Neutrophil (primary cell): ENCODE data around the gene ABR.
"Not testable (repeated sequence)": the region's sequence is repeated elsewhere in the genome, so short reads cannot be mapped to it uniquely, and the experiment has no call there.

Experiments
- H3K27ac ChIP-seq: fragments of 200-600 bp; sonication (generic); 2 replicates; pipeline ENCODE4 v1.5.1; 2016; ENCODE audit warnings: mild to moderate bottlenecking, moderate library complexity
- H3K27me3 ChIP-seq: fragments of 200-600 bp; sonication (generic); 2 replicates; pipeline ENCODE4 v1.6.0; 2016; ENCODE audit warnings: mild to moderate bottlenecking
- H3K36me3 ChIP-seq: fragments of 200-600 bp; sonication (generic); 2 replicates; pipeline ENCODE4 v1.5.1; 2017
- H3K4me1 ChIP-seq, 2 experiments: fragments of 200-600 bp in 1 of 2; sonication (generic) in 1 of 2; 1 replicate in 1 of 2; 2 replicates in 1 of 2; pipeline versions ENCODE4 v1.5.1 to v1.6.1; 2013 to 2016; ENCODE audit warnings: low read depth in 1 of 2, low read length in 1 of 2, mild to moderate bottlenecking in 1 of 2, moderate library complexity in 1 of 2; ENCODE audit not compliant: control insufficient read depth in 1 of 2, insufficient read depth in 1 of 2
- H3K4me3 ChIP-seq, 2 experiments: fragments of 200-600 bp in 1 of 2; sonication (generic) in 1 of 2; 1 replicate in 1 of 2; 2 replicates in 1 of 2; pipeline ENCODE4 v1.5.1; 2013 to 2016; ENCODE audit warnings: low read depth in 1 of 2, low read length in 1 of 2, mild to moderate bottlenecking in 1 of 2, moderate library complexity in 1 of 2
- H3K9me3 ChIP-seq: fragments of 200-600 bp; sonication (generic); 2 replicates; pipeline ENCODE4 v1.5.1; 2016
- TF ChIP-seq, protein P1 (sequence below): fragments of 200-600 bp; sonication (generic); IDR thresholded peaks from 2 replicates; pipeline ENCODE4 v1.5.1; 2016; ENCODE audit warnings: antibody characterized with exemption

ABR gene

DNA sequence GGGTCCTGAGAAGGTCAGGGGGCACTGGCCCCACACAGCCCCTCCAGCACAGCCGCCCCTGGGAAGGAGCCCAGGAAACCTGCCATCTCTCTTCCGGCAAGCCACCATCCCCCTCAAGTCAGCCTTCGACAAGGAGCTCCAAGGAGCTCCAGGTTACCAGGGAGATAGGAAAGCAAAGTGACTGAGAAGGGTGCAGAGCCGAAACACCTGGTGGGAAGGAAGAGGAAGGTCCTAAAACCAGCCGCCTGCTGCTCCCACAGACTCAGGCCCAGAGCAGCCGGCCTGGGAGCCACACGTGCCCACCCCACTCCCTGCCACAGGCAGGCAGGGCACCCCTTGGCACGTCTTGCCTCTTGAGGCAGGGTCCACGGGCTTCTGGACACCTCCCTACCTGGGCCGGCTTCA lies 102.2 kb downstream of the ABR start:
- no peak overlapping the region for H3K27ac ChIP-seq
- H3K4me1 ChIP-seq = peaks cover 4 to 11% of the 10 kb centered on the region in 2 experiments
- H3K4me3 ChIP-seq = no peak overlapping the region
- H3K27me3 ChIP-seq = no peaks in the 10 kb centered on the region
- no peaks in the 10 kb centered on the region for H3K9me3 ChIP-seq
- peaks cover 93% of the 10 kb centered on the region for H3K36me3 ChIP-seq
- TF ChIP-seq, protein P1, sequence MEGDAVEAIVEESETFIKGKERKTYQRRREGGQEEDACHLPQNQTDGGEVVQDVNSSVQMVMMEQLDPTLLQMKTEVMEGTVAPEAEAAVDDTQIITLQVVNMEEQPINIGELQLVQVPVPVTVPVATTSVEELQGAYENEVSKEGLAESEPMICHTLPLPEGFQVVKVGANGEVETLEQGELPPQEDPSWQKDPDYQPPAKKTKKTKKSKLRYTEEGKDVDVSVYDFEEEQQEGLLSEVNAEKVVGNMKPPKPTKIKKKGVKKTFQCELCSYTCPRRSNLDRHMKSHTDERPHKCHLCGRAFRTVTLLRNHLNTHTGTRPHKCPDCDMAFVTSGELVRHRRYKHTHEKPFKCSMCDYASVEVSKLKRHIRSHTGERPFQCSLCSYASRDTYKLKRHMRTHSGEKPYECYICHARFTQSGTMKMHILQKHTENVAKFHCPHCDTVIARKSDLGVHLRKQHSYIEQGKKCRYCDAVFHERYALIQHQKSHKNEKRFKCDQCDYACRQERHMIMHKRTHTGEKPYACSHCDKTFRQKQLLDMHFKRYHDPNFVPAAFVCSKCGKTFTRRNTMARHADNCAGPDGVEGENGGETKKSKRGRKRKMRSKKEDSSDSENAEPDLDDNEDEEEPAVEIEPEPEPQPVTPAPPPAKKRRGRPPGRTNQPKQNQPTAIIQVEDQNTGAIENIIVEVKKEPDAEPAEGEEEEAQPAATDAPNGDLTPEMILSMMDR = no peak

DNA sequence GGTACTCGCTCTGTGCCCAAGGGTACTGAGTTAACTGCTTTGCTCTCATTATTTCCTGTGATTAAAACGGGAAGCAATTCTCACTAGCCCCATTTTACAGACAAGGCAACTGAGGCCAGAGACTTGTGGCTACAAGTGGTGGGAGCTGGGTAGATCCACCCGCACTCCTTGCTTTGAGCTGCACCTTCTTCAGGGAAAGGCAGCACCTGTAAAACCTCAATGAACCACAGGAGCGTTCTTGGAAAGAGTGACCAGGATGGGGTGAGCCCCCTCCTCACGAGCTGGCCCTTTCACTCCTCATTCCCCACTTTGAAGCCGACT lies 102.8 kb downstream of the ABR start:
- no peaks in the 10 kb centered on the region for H3K9me3 ChIP-seq
- TF ChIP-seq, protein P1 = no peak
- H3K27me3 ChIP-seq = no peaks in the 10 kb centered on the region
- no peak overlapping the region for H3K27ac ChIP-seq
- H3K36me3 ChIP-seq = peaks cover 93% of the 10 kb centered on the region
- peaks cover 4 to 11% of the 10 kb centered on the region in 2 experiments for H3K4me1 ChIP-seq
- no peak overlapping the region for H3K4me3 ChIP-seq

- Histone ChIP-seq H3K4me3 (no peak overlapping the region), H3K9me3 (no peaks in the 10 kb centered on the region), H3K4me1 (peaks cover 4 to 11% of the 10 kb centered on the region in 2 experiments), H3K27ac (no peak overlapping the region), H3K27me3 (no peaks in the 10 kb centered on the region), H3K36me3 (peaks cover 93% of the 10 kb centered on the region)
- TF ChIP-seq, protein P1 = no peak
These were observed 103.3 kb downstream of the ABR start for GRCh38 chr17:1076299-1076981.

- Histone ChIP-seq H3K27me3 (no peaks in the 10 kb centered on the region), H3K36me3 (peaks cover 93% of the 10 kb centered on the region), H3K27ac (no peak overlapping the region), H3K4me3 (no peak overlapping the region), H3K9me3 (no peaks in the 10 kb centered on the region), H3K4me1 (peaks cover 0 to under 1% of the 10 kb centered on the region in 2 experiments)
- TF ChIP-seq, protein P1 = no peak
These were observed 104.7 kb downstream of the ABR start for GRCh38 chr17:1074886-1075605.

- H3K4me3 ChIP-seq, H3K27ac ChIP-seq, H3K9me3 ChIP-seq, H3K27me3 ChIP-seq, H3K4me1 ChIP-seq: not testable (repeated sequence)
- peaks cover 94% of the 10 kb centered on the region for H3K36me3 ChIP-seq
These were observed 105.7 kb downstream of the ABR start for GRCh38 chr17:1073963-1074625.
